HepG2 (cell line): ENCODE results near the gene ALOXE3. TPM values are rescaled to one million over a fixed set of nuclear protein-coding genes. Genes with fewer than 3 reads are reported as not detected.

Experiments used
- CBX5 ChIP-seq: sonication (generic); formaldehyde crosslinking; IDR thresholded peaks from 2 replicates; pipeline ENCODE4 v1.4.0; 2020; ENCODE audit warnings: missing genetic modification reagents, borderline replicate concordance
- IKZF1 ChIP-seq: fragments of 450-650 bp; IDR thresholded peaks from 2 replicates; pipeline ENCODE4 v1.7.1; 2016
- KLF16 ChIP-seq, 2 experiments: sonication (generic) in 1 of 2; formaldehyde crosslinking in 1 of 2; IDR thresholded peaks; 2 replicates each; pipeline versions ENCODE4 v1.6.1 to v1.8.0; 2016 to 2023; ENCODE audit warnings: missing genetic modification reagents in 2 of 2, missing compliant biosample characterization in 1 of 2
- NFIC ChIP-seq: IDR thresholded peaks from 2 replicates; pipeline ENCODE4 v1.6.1; 2012; ENCODE audit warnings: mild to moderate bottlenecking, low read length, inconsistent platforms
- NFKB2 ChIP-seq: sonication (generic); formaldehyde crosslinking; IDR thresholded peaks from 2 replicates; pipeline ENCODE4 v1.4.0; 2020; ENCODE audit warnings: missing genetic modification reagents, borderline replicate concordance
- SOX5 ChIP-seq: IDR thresholded peaks from 2 replicates; pipeline ENCODE4 v1.6.1; 2016; ENCODE audit warnings: borderline replicate concordance
- THAP11 ChIP-seq: IDR thresholded peaks from 2 replicates; pipeline ENCODE4 v1.6.1; 2016; ENCODE audit warnings: missing biosample characterization, missing genetic modification reagents
- ZC3H4 ChIP-seq: sonication (generic); formaldehyde crosslinking; IDR thresholded peaks from 2 replicates; pipeline ENCODE4 v1.4.0; 2020; ENCODE audit warnings: missing genetic modification reagents, borderline replicate concordance
- ZKSCAN8 ChIP-seq: IDR thresholded peaks from 2 replicates; pipeline ENCODE4 v1.6.1; 2016; ENCODE audit warnings: borderline replicate concordance, missing genetic modification reagents, missing compliant biosample characterization
- ZNF234 ChIP-seq: sonication (generic); formaldehyde crosslinking; conservative IDR thresholded peaks from 2 replicates; pipeline ENCODE4 v1.5.1; 2020; ENCODE audit warnings: mild to moderate bottlenecking, missing genetic modification reagents
- ZNF251 ChIP-seq: sonication (generic); formaldehyde crosslinking; IDR thresholded peaks from 2 replicates; pipeline ENCODE4 v1.9.0; 2021; ENCODE audit warnings: mild to moderate bottlenecking, missing genetic modification reagents
- ZNF296 ChIP-seq: sonication (generic); formaldehyde crosslinking; conservative IDR thresholded peaks from 2 replicates; pipeline ENCODE4 v1.5.0; 2020; ENCODE audit warnings: mild to moderate bottlenecking, missing genetic modification reagents
- ZNF563 ChIP-seq: sonication (generic); formaldehyde crosslinking; IDR thresholded peaks from 2 replicates; pipeline ENCODE4 v1.8.0; 2022; ENCODE audit warnings: mild to moderate bottlenecking, moderate library complexity, missing genetic modification reagents
- ZNF709 ChIP-seq: sonication (generic); formaldehyde crosslinking; IDR thresholded peaks from 2 replicates; pipeline ENCODE4 v1.5.0; 2020; ENCODE audit warnings: mild to moderate bottlenecking, missing genetic modification reagents
- ZNF839 ChIP-seq: sonication (generic); formaldehyde crosslinking; IDR thresholded peaks from 2 replicates; pipeline ENCODE4 v1.4.0; 2020; ENCODE audit warnings: missing genetic modification reagents, mild to moderate bottlenecking, borderline replicate concordance
- ZSCAN21 ChIP-seq: sonication (generic); formaldehyde crosslinking; IDR thresholded peaks from 2 replicates; pipeline ENCODE4 v1.8.0; 2022; ENCODE audit warnings: mild to moderate bottlenecking, missing genetic modification reagents, moderate library complexity, borderline replicate concordance
- ZSCAN9 ChIP-seq: IDR thresholded peaks from 2 replicates; pipeline ENCODE4 v1.6.1; 2016; ENCODE audit warnings: borderline replicate concordance
- polyA plus RNA-seq, 8 experiments: library from polyadenylated mRNA; depleted of rRNA in 3 of 8; stranded (reverse) in 7 of 8; unstranded in 1 of 8; fragments of >200 nt; fragmentation: Illumina TruSeq in 4 of 8; extraction: Trizol in 4 of 8; gene quantifications; 2 replicates each; pipeline versions ENCODE4 v1.2.1 to v1.2.3, GENCODE V29; 2011 to 2016; ENCODE audit warnings: low read depth in 4 of 8, missing spikeins in 1 of 8, mixed read lengths in 1 of 8; ENCODE audit not compliant: insufficient read depth in 1 of 8
- total RNA-seq, 5 experiments: library from RNA; depleted of rRNA; stranded (reverse); fragments of >200 nt; fragmentation: Illumina TruSeq; extraction: Trizol; gene quantifications; 2 replicates each; pipeline ENCODE4 v1.2.3, GENCODE V29; 2016; ENCODE audit warnings: low read depth in 1 of 5
- TF ChIP-seq, protein P1 (sequence below): sonication (generic); formaldehyde crosslinking; IDR thresholded peaks from 2 replicates; pipeline ENCODE4 v1.4.0; 2020; ENCODE audit warnings: missing genetic modification reagents
- TF ChIP-seq, protein P2 (sequence below): IDR thresholded peaks from 2 replicates; pipeline ENCODE4 v1.6.1; 2018; ENCODE audit warnings: missing genetic modification reagents
- TF ChIP-seq, protein P3 (sequence below): IDR thresholded peaks from 2 replicates; pipeline ENCODE4 v1.6.1; 2016; ENCODE audit warnings: low read depth, missing genetic modification reagents, missing compliant biosample characterization
- TF ChIP-seq, protein P4 (sequence below): sonication (generic); formaldehyde crosslinking; IDR thresholded peaks from 2 replicates; pipeline ENCODE4 v1.8.0; 2022; ENCODE audit warnings: mild to moderate bottlenecking, missing genetic modification reagents

The ALOXE3 gene
- total and polyA plus RNA-seq, 2 of the 13 experiments (the other 11 are each of a cell fraction or from before 2014, with no cell fraction given) = 0.07 TPM; not detected in 1

DNA sequence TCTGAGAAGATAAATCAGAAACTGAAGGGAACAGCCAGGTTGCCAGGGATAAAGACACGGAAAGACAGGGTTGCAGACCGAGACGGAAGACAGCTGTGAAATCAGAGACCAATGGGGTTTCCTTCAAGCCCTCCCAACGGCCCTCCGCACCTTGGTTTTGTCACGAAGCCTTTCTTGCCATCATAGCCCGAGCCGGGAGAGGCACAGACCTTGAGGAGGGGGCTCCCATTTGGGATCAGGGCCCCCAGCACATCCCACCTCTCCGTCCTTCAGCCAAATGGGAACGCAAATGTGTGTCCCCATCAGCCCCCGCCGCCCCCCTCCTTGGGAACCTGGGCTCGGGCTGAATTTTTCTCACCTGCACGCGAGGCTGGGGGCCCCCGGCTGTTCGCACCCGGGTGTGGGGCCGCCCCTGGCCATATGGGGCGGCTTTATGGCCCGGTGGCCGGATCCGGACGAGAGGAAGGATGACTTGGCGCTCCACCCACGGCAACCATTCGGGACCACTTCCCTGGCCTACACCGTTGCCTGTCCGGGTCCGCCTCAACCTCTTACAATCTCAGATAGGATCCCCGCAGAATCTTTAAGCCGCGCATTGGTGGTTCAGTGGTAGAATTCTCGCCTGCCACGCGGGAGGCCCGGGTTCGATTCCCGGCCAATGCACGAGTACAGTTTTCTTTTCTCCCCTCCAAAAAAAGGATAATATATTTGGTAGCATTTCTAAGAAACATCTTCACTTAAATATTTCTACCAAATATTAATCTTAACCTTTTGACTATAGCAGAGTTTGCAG is 7.0 kb upstream of the ALOXE3 start (continued):
- TF ChIP-seq KLF16 (CRISPR knock-in tag; IDR thresholded peaks at IDR 0.05) = peak in 1 of 2 experiments; percentile 70; a peak in 1 of 4 replicates
- no peak for TF ChIP-seq IKZF1
- TF ChIP-seq, protein P1, sequence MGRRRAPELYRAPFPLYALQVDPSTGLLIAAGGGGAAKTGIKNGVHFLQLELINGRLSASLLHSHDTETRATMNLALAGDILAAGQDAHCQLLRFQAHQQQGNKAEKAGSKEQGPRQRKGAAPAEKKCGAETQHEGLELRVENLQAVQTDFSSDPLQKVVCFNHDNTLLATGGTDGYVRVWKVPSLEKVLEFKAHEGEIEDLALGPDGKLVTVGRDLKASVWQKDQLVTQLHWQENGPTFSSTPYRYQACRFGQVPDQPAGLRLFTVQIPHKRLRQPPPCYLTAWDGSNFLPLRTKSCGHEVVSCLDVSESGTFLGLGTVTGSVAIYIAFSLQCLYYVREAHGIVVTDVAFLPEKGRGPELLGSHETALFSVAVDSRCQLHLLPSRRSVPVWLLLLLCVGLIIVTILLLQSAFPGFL (CRISPR knock-in tag) = no peak
- TF ChIP-seq ZNF839 (CRISPR knock-in tag) = no peak
- 0 out of 2 replicates have a peak, but pooled peaks have one; percentile 60 for TF ChIP-seq ZSCAN9
- TF ChIP-seq ZNF709 (CRISPR knock-in tag) = 0 out of 2 replicates have a peak, but pooled peaks have one; percentile 32
- TF ChIP-seq ZSCAN21 (CRISPR knock-in tag) = peak; percentile 39; the same call in 1 of the 2 replicates
- no peak for TF ChIP-seq ZNF563 (CRISPR knock-in tag)
- TF ChIP-seq THAP11 (CRISPR knock-in tag) = 0 out of 2 replicates have a peak, but pooled peaks have one; percentile 37
- TF ChIP-seq NFIC = peak; percentile 37; the same call in 1 of the 2 replicates
- peak; percentile 46; the same call in 1 of the 2 replicates for TF ChIP-seq ZKSCAN8 (CRISPR knock-in tag)
- no peak for TF ChIP-seq SOX5
- no peak for TF ChIP-seq ZC3H4 (CRISPR knock-in tag)
- TF ChIP-seq, protein P2, sequence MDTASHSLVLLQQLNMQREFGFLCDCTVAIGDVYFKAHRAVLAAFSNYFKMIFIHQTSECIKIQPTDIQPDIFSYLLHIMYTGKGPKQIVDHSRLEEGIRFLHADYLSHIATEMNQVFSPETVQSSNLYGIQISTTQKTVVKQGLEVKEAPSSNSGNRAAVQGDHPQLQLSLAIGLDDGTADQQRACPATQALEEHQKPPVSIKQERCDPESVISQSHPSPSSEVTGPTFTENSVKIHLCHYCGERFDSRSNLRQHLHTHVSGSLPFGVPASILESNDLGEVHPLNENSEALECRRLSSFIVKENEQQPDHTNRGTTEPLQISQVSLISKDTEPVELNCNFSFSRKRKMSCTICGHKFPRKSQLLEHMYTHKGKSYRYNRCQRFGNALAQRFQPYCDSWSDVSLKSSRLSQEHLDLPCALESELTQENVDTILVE = peak; percentile 59; the same call in 1 of the 2 replicates
- no peak for TF ChIP-seq ZNF234 (CRISPR knock-in tag)
- TF ChIP-seq, protein P3, sequence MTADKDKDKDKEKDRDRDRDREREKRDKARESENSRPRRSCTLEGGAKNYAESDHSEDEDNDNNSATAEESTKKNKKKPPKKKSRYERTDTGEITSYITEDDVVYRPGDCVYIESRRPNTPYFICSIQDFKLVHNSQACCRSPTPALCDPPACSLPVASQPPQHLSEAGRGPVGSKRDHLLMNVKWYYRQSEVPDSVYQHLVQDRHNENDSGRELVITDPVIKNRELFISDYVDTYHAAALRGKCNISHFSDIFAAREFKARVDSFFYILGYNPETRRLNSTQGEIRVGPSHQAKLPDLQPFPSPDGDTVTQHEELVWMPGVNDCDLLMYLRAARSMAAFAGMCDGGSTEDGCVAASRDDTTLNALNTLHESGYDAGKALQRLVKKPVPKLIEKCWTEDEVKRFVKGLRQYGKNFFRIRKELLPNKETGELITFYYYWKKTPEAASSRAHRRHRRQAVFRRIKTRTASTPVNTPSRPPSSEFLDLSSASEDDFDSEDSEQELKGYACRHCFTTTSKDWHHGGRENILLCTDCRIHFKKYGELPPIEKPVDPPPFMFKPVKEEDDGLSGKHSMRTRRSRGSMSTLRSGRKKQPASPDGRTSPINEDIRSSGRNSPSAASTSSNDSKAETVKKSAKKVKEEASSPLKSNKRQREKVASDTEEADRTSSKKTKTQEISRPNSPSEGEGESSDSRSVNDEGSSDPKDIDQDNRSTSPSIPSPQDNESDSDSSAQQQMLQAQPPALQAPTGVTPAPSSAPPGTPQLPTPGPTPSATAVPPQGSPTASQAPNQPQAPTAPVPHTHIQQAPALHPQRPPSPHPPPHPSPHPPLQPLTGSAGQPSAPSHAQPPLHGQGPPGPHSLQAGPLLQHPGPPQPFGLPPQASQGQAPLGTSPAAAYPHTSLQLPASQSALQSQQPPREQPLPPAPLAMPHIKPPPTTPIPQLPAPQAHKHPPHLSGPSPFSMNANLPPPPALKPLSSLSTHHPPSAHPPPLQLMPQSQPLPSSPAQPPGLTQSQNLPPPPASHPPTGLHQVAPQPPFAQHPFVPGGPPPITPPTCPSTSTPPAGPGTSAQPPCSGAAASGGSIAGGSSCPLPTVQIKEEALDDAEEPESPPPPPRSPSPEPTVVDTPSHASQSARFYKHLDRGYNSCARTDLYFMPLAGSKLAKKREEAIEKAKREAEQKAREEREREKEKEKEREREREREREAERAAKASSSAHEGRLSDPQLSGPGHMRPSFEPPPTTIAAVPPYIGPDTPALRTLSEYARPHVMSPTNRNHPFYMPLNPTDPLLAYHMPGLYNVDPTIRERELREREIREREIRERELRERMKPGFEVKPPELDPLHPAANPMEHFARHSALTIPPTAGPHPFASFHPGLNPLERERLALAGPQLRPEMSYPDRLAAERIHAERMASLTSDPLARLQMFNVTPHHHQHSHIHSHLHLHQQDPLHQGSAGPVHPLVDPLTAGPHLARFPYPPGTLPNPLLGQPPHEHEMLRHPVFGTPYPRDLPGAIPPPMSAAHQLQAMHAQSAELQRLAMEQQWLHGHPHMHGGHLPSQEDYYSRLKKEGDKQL (CRISPR knock-in tag) = no peak
- TF ChIP-seq CBX5 (CRISPR knock-in tag) = no peak
- TF ChIP-seq ZNF296 (CRISPR knock-in tag) = 0 out of 2 replicates have a peak, but pooled peaks have one; percentile 33
- TF ChIP-seq, protein P4, sequence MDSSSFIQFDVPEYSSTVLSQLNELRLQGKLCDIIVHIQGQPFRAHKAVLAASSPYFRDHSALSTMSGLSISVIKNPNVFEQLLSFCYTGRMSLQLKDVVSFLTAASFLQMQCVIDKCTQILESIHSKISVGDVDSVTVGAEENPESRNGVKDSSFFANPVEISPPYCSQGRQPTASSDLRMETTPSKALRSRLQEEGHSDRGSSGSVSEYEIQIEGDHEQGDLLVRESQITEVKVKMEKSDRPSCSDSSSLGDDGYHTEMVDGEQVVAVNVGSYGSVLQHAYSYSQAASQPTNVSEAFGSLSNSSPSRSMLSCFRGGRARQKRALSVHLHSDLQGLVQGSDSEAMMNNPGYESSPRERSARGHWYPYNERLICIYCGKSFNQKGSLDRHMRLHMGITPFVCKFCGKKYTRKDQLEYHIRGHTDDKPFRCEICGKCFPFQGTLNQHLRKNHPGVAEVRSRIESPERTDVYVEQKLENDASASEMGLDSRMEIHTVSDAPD (CRISPR knock-in tag) = no peak
- TF ChIP-seq NFKB2 (CRISPR knock-in tag) = peak; percentile 23; the same call in 1 of the 2 replicates
- no peak for TF ChIP-seq ZNF251
